NCI-H82 treated with DMSO at 0.1 percent for 48 hours (cell line): ENCODE results near the gene ITGA2.

Source experiments
- DNase-seq: peaks from one replicate; lab custom pipeline; 2025; ENCODE audit not compliant: unreplicated experiment; lab: John Stamatoyannopoulos, UW

ITGA2 gene

DNA sequence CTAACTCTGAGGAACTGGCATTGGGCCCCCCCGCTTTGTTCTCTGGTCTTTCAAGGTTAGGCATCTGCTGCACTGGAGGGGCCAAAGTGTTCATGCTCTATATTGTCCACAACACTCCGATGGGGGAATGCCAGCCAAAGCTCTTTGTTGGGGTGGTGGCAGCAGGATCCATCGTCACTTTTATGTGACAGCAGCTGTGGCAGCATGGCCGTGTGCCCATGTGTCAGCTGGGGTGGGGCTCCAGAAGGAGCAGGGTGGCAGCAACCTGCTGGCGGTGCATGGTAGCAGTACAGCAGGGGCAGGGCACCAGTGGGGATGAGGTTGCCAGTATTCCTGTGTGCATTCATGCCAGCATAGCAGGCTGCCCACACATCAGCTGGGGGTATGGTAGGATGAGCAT lies 28.2 kb downstream of the ITGA2 start:
- no peak for DNase-seq

DNA sequence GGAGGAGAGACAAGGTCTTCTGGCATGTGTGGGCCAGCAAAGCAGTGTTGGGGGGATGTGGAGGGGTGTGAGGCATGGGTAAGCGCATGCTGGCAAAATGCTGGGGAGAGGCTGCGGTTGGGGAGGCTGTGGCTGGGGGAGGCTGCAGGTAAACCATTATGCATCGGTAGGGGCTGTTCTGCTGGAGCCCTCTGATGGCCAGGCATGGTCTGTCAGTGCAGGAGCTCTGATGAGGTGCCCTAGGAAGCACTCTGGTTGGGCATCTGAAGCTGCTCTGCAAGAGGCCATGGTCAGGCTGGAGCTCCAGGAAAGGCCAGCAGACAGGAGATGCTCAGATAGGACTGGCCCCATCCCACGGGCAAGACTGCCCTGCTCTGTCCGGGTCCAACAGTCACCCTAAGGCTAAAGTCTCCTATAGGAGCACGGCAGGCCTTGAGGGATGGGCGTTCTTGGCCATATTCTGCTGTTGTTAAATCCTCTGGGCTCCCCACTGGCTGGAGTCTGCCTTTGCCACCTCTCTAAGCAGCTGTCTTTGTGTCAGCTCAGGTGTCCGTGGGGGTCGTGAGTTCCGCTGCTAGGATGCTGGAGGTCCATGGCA lies 28.7 kb downstream of the ITGA2 start:
- no peak for DNase-seq

DNA sequence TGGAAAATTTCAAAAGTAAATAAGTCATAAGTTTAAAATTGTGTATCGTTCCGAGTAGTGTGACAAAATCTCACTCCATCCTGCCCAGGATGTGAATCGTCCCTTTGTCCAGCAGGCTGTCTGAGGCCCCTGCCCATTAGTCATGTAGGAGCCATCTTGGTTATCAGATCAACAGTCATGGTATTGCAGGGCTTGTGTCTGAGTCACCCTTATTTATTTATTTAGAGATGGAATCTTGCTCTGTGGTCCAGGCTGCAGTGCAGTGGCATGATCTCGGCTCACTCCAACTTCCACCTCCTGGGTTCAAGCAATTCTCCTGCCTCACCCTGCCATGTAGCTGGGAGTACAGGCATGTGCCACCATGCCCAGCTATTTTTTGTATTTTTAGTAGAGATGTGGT lies 30.2 kb downstream of the ITGA2 start:
- DNase-seq: no peak

DNA sequence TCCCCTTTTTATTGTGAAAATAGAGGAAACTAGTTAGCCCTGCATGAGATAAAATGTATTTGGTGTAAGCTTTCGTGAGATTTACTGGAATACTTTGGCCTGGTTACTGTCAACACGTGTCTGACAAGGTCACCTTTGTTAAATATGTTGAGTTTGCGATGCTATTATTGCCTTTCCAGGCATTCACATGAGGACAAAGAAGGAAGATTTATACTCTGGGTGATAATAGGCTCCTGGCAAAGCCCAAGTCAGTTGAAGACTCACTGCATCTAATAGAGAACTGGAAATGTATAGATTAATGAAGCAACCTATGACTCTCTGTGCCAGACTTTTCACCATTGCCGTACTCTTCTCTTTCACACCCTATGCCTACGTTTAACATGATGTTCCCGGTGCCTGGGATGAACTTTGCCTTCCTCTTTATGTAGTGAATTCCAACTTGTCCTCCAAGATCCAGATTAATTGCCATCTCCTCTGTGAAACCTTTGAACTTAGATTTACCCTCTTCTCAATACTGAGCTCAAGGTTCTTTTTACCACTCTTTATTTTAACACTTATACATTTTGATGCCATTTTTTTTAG lies 33.9 kb downstream of the ITGA2 start:
- no peak for DNase-seq

DNA sequence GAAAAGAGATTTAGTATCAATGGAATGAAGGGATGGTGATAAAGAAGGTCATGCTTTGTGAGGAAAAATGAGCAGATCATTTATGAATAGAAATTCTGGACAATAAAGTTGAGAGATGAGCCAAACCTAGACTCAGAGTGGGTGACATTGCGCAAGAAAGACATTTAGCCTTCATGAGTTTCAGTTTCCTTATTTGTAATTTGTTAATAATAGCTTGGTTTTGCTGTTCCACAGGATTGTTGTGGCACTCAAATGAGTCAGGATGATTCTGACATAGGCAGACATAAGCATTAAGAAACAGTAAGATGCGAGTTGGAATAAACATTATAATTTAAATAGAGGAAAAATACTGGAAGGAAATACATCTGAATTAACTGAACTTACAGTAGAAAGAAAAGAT lies 34.8 kb downstream of the ITGA2 start:
- no peak for DNase-seq

DNA sequence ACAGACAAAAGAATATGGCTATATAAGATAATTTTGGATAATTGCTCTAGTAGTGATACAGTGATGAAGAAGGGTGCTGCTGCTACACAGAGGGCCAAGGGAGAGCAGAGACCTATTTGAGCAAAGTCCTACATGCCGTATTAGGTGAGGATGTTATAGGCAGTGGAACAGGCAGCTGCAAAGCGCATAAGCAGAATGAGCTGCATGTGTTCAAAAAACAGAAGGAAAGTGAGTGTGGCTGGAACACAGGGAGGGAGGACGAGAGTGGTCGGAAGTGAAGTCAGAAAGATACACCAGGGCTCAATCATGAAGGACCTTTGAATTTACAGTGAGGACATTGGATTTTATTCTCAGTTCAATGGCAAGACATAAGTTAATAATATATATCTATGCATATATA lies 35.4 kb downstream of the ITGA2 start:
- no peak for DNase-seq

DNA sequence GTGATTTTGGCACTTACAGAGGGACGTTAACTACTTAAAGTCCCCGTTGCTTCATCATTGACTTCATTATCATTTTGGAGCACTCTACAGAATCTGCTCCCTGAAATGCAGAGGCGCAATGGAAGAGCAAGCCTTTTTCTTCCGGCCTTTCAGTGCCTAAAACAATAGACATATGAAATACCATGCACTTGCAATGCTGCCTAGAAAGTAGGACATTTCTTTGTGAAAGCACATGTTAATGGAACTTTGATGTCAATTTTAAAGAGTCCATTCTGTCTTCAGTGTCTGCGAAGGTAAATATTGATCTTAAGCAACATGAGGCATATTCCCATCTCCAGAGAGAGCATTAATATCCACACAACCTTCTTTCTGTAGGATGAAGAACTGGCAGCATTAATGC lies 36.3 kb downstream of the ITGA2 start:
- DNase-seq: no peak

DNA sequence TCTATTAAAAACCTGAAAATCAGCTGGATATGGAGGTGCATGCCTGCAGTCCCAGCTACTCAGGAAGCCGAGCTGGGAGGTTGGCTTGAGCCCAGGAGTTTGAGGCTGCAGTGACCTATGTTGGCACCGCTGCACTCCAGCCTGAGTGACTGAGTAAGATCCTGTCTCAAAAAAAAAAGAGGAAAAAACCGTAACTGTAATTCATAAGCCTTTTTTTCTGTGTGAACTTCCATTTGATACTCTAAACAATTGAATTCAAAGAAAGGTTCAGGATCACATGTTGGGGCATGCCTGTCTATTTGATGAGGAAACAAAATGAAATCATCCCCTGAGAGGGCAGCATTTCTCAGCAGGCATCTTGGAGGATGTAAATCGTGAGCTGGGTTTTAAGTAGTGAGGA lies 38.8 kb downstream of the ITGA2 start:
- DNase-seq: no peak

DNA sequence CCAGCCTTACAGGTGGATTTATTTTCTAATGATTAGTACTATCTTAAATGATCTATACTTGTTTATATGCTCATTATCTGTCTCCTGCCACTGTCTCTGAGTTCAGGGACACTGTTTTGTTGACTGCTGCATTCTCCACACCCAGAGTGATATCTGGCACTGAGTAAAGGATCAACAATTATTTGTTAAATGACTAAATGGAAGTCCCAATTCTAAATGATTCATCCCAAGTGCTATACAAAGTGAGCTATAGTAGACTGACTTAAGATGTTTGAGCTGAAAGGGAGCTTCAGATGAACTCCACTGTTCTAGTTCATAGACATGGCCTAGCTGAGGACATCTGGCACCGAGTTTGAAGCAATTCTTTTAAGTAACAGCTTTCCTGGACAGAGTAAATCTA lies 40.5 kb downstream of the ITGA2 start:
- no peak for DNase-seq

DNA sequence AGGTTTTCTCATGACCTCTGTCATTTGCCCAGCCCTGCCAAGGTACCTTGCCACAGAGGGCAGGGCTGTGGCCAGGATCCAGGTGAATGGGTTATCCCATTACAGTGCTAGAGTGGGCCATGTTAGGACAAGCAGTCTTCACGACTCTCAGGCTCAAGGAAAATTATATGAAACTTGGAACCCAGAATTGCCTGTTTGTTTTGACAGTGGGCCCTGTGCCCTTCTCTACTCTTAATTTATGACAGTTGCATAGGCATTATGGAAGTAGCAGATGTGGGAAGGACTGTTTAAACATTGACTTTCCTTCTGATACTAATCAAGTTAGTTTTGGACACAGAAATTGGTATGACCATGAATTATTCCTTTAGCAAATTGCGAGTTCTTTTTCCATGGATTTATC lies 41.7 kb downstream of the ITGA2 start:
- DNase-seq: no peak

DNA sequence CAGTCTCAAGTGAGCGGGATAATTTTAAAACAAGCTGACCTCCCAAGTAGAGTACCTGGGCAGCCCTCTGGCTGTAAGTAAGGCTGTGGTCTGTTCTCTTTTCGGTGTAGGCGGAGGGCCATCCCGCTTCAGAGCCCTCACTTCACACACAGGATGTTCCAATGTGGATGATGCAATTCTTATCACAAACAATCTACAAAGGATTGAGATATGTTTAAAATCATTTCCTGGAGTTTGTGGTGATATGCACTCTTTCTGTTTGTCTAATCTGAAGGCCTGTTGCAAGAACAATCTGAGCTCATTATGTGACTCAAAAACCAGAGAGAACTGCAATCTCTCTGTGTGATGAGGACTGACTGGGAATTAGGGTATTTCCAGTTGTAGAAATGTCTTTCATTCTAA lies 42.5 kb downstream of the ITGA2 start:
- DNase-seq: no peak

DNA sequence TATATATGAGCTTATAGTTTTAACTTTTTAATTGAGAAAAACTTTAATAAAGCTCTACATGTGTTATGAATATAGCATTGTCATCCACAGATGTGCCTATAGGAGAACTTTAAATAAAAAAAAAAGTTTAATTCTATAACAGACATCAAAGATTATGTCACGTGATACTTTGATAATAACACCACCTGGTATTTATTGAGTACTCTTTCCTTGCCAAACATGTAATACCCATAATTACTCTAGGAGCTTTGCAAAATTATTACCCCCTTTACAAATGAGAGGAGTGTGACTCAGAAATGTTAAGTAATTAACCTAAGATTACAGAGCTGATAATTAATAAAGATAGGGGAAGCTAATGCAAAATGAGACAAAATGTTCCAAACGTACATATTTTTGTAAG lies 43.0 kb downstream of the ITGA2 start:
- DNase-seq: no peak

DNA sequence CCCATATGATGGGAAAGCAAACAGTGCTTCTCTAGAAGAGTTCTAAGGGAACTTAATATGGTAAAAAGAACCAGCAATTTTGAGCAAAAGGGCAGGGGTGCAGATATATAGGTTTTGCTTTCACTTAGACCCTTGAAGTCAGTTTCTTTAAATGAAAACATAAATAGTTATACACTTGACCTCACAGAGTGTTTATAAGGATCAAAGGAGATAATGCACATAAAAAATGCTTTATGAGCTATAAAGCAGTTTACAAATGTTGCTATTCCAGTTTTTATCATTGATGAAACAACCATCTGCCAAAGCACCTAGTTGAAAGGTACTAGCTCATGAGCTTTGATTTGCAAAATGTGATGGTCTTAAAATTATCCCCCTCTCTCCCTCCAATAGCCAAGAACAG lies 45.7 kb downstream of the ITGA2 start:
- DNase-seq: no peak

DNA sequence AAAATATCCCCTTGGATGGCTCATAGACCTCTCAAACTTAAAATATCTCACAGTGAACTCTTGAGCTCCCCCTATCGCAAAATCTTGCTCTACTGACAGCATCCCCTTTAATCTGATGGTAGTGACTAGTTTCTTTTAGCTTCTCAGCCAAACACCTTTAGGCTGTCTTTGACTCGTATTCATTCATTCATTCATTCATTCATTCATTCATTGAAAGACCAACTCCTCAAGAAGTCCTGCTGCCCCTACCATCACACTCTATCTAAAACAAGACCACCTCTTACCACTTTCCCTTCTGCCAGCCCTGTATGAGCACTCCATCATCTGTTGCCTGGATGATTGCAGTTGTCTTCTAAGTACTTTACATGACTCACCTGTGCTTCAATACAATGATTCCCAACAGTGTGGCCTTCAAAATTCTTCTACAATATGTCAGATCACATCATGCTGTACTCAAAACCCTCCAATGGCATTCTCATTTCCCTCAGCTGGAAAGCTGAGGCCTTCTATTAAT lies 46.8 kb downstream of the ITGA2 start:
- DNase-seq: no peak

DNA sequence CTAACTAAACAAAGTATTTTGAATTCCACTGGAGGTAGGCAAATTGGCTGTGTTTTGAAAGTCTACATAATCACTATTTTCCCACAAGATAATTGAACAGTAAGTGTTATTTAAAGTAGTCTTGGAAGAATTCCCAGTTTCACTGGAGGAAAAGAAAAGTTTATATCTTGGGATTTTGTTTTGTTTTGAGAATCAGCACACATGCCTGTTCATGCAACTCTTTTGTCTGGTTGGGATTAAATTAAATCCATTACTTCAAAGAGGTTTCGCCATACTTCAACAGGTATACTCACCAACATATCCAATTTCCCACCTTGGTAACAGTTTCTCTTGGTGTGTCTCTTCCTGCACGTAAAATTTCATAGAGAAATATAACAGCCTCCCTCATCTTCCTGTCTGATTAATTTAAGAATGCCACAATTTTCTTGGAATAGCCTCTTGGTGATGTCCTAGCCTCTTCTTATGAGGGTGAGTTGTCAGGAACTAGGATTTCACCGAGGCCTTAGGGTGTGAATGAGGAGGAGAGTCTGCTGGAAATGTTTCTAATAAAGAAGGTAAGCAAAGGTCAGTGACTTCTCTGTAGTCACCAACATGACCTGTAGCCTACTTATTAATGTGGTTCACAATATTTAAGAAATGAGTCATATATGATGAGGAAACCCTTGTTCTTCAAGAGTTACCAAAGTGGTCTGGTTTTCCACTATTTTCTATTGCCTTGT lies 48.1 kb downstream of the ITGA2 start:
- no peak for DNase-seq

DNA sequence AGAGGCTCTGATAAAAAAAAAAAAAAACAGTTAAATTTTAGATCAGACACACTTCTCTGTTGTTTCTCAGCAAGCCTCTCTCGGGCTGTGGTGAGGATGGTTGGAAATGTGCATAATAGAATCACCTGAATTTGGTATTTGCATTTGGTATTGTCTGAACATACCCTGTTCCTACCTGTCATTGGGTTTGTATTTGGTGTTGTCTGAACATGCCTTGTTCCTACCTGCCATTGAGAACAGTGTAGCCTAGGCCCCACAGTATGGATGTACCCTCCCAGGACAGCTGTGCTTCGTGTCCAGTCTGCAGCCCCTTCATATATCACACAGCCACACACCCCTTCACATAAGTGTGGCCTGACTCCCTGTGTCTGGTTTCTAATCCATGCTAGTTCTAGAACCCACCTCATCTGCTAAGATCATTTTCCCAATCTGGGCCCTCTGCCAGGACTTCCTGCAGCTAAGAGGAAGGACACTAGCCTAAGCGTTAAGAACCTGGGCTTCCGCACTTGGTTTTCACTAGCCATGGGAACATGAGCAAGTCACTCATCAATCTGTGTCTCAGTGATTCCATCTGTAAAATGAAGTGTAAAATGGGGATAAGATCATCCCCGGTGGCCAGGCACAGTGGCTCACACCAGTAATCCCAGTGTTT lies 49.2 kb downstream of the ITGA2 start:
- no peak for DNase-seq

DNA sequence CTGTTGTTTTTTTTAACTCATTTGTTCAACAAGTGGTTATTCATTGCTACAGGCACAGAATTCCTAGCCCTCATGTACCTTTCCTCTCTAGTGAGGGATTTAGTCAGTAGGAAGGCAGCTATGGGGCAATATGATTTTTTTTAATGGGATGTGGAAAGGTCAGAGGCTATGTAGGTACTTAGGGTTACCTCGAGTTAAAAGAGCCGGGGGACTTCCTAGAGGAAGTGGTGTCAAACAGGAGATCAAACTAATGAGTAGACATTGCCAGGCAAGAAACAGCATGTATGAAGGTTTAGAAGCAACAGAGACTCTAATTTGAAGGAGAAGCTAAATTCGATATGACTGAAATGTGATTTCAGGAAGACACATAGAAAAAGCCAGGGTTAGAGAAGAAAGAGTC lies 50.7 kb downstream of the ITGA2 start:
- DNase-seq: no peak

DNA sequence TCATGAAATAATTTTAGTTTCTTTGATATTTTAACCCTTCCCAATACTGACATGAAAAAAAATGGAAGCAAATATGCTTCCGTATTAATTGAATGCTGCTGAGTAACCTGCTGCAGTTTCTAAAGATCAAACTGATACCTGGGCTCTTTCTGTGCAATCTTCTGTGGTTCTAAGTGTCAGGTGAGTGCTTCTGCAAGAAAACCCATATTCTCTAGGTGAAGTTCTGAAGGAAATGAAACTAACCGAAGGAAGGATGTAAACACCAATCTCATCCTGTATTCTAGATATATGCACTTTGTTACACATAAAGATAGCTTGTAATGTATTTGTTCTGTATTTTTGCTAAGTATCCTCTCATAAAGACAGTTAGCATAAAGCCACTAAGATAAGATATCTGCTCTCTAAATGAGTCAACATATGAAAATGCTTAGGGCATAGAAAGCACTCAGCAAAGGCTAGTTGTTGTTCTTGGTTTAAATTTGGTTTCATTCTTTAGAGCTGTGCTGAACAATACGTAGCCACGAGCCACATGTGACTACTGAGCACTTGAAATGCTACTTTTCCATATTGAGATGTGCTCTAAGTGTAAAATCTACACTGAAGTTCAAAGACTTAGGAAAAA lies 52.0 kb downstream of the ITGA2 start:
- DNase-seq: no peak

DNA sequence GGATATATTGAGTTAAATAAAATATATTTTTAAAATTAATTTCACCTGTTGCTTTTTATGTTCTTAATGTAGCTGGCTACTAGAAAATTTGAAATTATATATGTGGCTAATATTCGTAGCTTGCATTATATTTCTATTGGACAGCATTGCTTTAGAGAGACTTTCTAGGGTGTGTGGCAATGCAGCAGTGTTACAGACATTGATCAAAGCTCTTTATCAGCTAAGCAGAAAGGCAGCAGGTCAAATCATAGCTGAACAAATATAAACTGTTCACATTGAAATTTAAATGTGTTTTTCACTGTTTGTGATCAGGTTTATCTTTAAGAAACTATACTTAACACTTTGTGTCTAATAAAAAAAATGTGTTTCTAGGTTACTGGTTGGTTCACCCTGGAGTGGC lies 52.6 kb downstream of the ITGA2 start:
- DNase-seq: no peak

DNA sequence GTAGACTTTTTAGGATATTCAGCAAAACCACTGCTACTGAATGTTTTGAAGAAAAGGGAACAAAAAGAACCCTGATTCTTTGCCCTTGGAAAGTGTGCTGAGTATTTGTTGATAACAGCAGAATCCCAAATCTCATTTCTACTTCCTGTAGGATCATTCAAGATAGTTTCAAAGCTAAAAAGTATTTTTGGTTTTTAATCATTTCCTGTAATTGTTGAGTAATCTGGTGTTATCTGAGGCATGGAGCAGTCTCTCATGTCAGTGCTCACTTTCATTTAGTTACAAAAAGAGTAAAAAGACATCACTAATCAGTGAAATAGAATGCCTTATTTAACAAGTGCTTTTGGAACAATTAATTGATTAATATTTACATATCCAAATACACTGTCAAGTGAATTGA lies 56.1 kb downstream of the ITGA2 start:
- DNase-seq: no peak

DNA sequence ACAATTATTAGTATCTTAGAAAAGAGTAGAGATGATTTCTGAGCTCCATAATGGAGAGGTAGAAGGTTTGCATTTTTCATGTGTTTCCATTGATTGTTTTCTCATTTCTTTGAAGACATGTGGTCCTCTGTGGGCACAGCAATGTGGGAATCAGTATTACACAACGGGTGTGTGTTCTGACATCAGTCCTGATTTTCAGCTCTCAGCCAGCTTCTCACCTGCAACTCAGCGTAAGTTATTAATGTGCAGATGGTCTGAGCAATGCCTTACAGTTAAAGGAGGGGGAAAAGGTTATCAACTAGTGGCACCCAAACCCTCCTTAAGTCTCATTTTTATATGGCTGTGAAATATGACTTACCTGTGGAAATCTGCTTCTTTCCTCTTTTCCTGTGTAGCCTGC lies 59.1 kb downstream of the ITGA2 start:
- DNase-seq: no peak

DNA sequence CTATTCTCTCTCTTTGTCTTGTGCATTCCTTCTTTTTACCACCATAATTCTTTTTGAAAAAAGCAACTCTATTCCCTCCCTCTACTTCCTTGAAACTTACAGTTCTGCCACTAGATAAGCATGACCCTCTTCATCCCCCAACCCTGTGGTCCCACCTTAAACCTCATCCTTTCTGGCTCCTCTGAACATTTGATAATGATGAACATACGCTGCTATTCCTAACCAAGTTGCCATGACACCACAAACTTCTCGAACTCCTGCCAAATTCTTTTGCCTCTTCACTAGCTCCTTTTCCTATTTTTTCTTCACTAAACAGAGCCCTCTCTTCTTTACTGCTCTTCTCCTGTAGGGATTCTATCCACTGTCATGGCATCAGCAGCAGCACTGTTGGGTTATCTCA lies 63.3 kb downstream of the ITGA2 start:
- no peak for DNase-seq
